Measurements from ENCODE around the gene CCDC71. TPM values are rescaled to one million over a fixed set of nuclear protein-coding genes. Genes with fewer than 3 reads are reported as not detected.

The CCDC71 gene
- total and polyA plus RNA-seq, 2 experiments from 2014 or later, result 1.9 to 44.2 TPM

GRCh38 chr3:49140080-49140479 is 26.1 kb downstream of the CCDC71 start:
- Histone ChIP-seq H3K27me3 (ENCODE audit: insufficient read depth) (no peaks in the 10 kb centered on the region), H3K4me3 (no peak overlapping the region), H3K79me2 (replicated peaks; ENCODE audit: insufficient read depth) (no peaks in the 10 kb centered on the region), H3K36me3 (ENCODE audit: insufficient read depth) (no peaks in the 10 kb centered on the region), H2AFZ (no peak overlapping the region), H4K20me1 (replicated peaks; ENCODE audit: insufficient read depth) (no peaks in the 10 kb centered on the region), H3F3A (replicated peaks; ENCODE audit: low read depth) (no peaks in the 10 kb centered on the region), H3K9me2 (ENCODE audit: insufficient read depth) (no peaks in the 10 kb centered on the region), H3K4me2 (no peak overlapping the region), H3K4me1 (ENCODE audit: insufficient read depth) (no peaks in the 10 kb centered on the region), H3K27ac (ENCODE audit: low read depth) (no peak overlapping the region)
- TF ChIP-seq POLR2AphosphoS5 (IDR thresholded peaks at IDR 0.05; ENCODE audit: low read depth), result no peak
- no peak for TF ChIP-seq ZNF114 (CRISPR knock-in tag; IDR thresholded peaks at IDR 0.05)
- TF ChIP-seq ZNF331 (CRISPR knock-in tag; IDR thresholded peaks at IDR 0.05; ENCODE audit: low read depth), result no peak
- TF ChIP-seq ETS1 (IDR thresholded peaks at IDR 0.05), result no peak
- no peak for TF ChIP-seq NANOG (IDR thresholded peaks at IDR 0.05; ENCODE audit: borderline replicate concordance)
- TF ChIP-seq CREB1 (CRISPR knock-in tag; IDR thresholded peaks at IDR 0.05; ENCODE audit: low read depth), result no peak
- no peak for TF ChIP-seq STAT1 (IDR thresholded peaks at IDR 0.05; ENCODE audit: unreplicated experiment)
- no peak for TF ChIP-seq CTCF (conservative IDR thresholded peaks at IDR 0.05; ENCODE audit: low read depth in 2 of 2)
- TF ChIP-seq REST (IDR thresholded peaks at IDR 0.05; ENCODE audit: unreplicated experiment), result no peak
- TF ChIP-seq EZH2phosphoT487 (IDR thresholded peaks at IDR 0.05; ENCODE audit: unreplicated experiment), result no peak
- no peak for TF ChIP-seq ZNF462 (CRISPR knock-in tag; IDR thresholded peaks at IDR 0.05)
- TF ChIP-seq JUNB (IDR thresholded peaks at IDR 0.05; ENCODE audit: unreplicated experiment), result no peak
- TF ChIP-seq EZH2 (IDR thresholded peaks at IDR 0.05; ENCODE audit: low read depth, unreplicated experiment), result no peak
- Mint-ChIP-seq H3K27me3 (ENCODE audit: insufficient read depth, low read depth, poor library complexity) (peaks cover 8% of the 10 kb centered on the region), H3K4me1 (0 out of 3 replicates have a peak, but pooled peaks cover 3% of the 10 kb centered on the region), H3K4me3 (no peak overlapping the region), H3K36me3 (ENCODE audit: low read depth) (peaks cover 7% of the 10 kb centered on the region; the same call in 2 of the 3 replicates), H3K9me3 (peaks cover 23% of the 10 kb centered on the region), H3K27ac (no peak overlapping the region)
- ATAC-seq, result no peak
- DNase-seq (ENCODE audit: low spot score), result no peak

Measured in GM23338 (cell line).